Activated CD4-positive, alpha-beta T cell treated with anti-CD3 and anti-CD28 coated beads, Interleukin-2, amount 10 ng/mL, durations not matched to agents 7 days and 5 days (primary cell): ENCODE results near the gene TCF20. TPM values are rescaled to one million over a fixed set of nuclear protein-coding genes. Genes with fewer than 3 reads are reported as not detected.

Experiments
- CTCF ChIA-PET: fragments of 350-600 bp; sonication (Branson Sonifier 250); formaldehyde crosslinking; loops from one replicate; lab custom pipeline; 2021; ENCODE audit warnings: antibody characterized with exemption; lab: Charles Lee
- POLR2A ChIA-PET: fragments of 350-600 bp; sonication (Branson Sonifier 250); formaldehyde crosslinking; loops from one replicate; lab custom pipeline; 2021; ENCODE audit warnings: antibody characterized with exemption; lab: Charles Lee
- DNase-seq: peaks from one replicate; pipeline ENCODE4 v3.0.0-alpha.2; 2020
- H3K27ac Mint-ChIP-seq: one replicate; pipeline ENCODE4 v1.8.0; 2021; ENCODE audit warnings: mild to moderate bottlenecking, moderate library complexity, mixed read lengths
- H3K27me3 Mint-ChIP-seq: one replicate; pipeline ENCODE4 v1.8.0; 2021; ENCODE audit warnings: mixed read lengths
- H3K36me3 Mint-ChIP-seq: one replicate; pipeline ENCODE4 v1.8.0; 2021; ENCODE audit warnings: low read depth, mixed read lengths
- H3K4me1 Mint-ChIP-seq: one replicate; pipeline ENCODE4 v1.8.0; 2021; ENCODE audit warnings: mixed read lengths
- H3K4me3 Mint-ChIP-seq: one replicate; pipeline ENCODE4 v1.8.0; 2021; ENCODE audit warnings: mild to moderate bottlenecking, moderate library complexity, mixed read lengths
- H3K9me3 Mint-ChIP-seq: one replicate; pipeline ENCODE4 v1.8.0; 2021; ENCODE audit warnings: mixed read lengths
- total RNA-seq, 2 experiments: library from RNA; stranded (reverse); gene quantifications; one replicate each; pipeline ENCODE4 v1.2.3, GENCODE V29; 2021

The TCF20 gene
- total RNA-seq, 2 experiments from 2014 or later, result 82.1 to 87.1 TPM

DNA sequence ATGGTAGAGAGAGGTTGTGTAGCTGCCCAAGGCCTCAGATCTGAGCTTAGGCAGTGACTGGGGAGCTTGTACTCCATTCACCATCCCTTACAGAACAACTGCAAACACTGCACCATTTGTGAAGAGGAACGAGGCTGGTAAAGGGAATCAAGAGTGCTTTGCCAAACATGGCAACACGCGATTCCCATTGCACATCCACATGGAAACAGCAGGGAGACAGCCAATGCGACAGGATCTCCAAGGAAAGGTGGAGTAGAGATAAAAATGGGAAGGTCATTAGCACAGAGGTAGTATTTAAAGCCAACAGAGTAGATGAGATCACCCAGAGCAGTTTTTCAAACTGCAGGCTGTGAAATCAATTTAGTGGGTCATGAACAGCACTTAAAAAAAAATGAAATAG is 42.0 kb downstream of the TCF20 start:
- peaks cover 1% of the 10 kb centered on the region for H3K36me3 Mint-ChIP-seq
- ChIA-PET CTCF (no interaction called here), POLR2A (no interaction called here)
- H3K9me3 Mint-ChIP-seq, result no peaks in the 10 kb centered on the region
- no peak overlapping the region for H3K4me3 Mint-ChIP-seq
- H3K27ac Mint-ChIP-seq, result no peak overlapping the region
- peaks cover 7% of the 10 kb centered on the region for H3K4me1 Mint-ChIP-seq
- no peaks in the 10 kb centered on the region for H3K27me3 Mint-ChIP-seq
- DNase-seq, result no peak

DNA sequence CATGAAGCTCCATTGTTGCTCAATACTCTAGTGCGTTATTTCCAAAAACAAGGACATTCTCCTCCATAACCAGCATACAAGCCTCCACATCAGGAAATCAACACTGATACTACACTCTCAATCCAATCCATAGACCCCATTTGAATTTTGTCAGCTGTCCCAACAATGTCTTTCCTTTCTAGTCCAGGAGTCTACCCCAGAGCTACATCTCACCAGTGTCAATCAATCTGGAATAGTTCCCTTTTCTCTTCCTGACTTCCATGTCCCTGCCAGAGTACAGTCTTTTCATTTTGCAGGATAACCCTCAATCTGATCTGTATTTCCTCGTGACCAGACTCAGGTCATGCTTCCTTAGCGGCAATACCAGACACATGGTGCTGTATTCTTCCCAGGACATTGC is 43.0 kb downstream of the TCF20 start:
- no peak for DNase-seq
- Mint-ChIP-seq H3K27ac (no peak overlapping the region), H3K9me3 (no peaks in the 10 kb centered on the region), H3K4me3 (no peak overlapping the region), H3K27me3 (no peaks in the 10 kb centered on the region), H3K36me3 (peaks cover 1% of the 10 kb centered on the region), H3K4me1 (peaks cover 18% of the 10 kb centered on the region)
- ChIA-PET CTCF (interaction anchor here (0.6 kb wide), 1 partner anchor 27 kb away, joined by 3 read pairs; no protein-coding TSS in a partner anchor), POLR2A (no interaction called here)

DNA sequence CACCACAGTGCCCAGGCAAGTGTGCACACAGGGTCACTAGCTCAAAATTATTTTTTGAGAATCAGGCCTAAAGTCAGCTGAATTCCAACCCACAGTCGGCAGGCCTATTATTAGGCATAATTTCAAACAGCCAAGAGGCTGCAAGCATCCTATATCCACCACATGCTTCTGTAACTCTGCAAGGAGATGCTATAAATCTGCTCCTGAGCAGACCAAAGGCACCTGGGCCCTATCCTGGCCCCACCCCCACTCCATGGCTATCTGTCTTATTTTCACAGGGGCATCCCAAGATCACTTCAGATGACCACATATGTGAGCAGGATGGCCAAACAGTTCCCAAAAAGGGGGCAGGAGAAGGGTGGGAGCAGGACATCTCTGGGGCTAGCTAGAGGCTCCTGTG is 44.6 kb downstream of the TCF20 start:
- Mint-ChIP-seq H3K36me3 (peaks cover 3% of the 10 kb centered on the region), H3K9me3 (no peaks in the 10 kb centered on the region), H3K27ac (no peak overlapping the region), H3K4me3 (no peak overlapping the region), H3K4me1 (peaks cover 23% of the 10 kb centered on the region), H3K27me3 (no peaks in the 10 kb centered on the region)
- no peak for DNase-seq
- ChIA-PET POLR2A (no interaction called here), CTCF (no interaction called here)

DNA sequence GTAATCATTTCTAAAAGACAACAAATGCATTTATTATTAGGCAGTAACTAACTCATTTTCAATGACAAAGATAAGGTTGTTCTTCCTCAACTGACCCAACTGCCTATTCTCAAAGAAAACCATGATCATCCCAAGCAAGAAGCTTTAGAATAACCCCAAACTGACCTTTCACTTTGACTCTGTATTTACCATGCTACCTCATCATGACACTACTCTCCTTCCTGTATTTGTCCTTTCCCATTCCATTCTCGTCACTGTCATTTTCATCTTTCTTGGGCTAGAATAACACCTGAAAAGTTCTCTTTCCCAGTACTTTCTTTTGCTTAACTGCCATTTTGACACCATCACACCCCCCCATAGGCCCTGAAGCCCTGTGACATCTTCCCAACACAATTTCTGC is 48.3 kb downstream of the TCF20 start:
- no peak for DNase-seq
- Mint-ChIP-seq H3K27me3 (no peaks in the 10 kb centered on the region), H3K4me3 (no peak overlapping the region), H3K9me3 (no peaks in the 10 kb centered on the region), H3K27ac (no peak overlapping the region), H3K36me3 (peaks cover 3% of the 10 kb centered on the region), H3K4me1 (peaks cover 42% of the 10 kb centered on the region)
- ChIA-PET POLR2A (no interaction called here), CTCF (no interaction called here)

Other genes with a start within 250 kb of the TCF20 start
- 10 to 100 TPM; 22.4 to 23.0 TPM for gene NAGA, start 199.8 kb downstream of the TCF20 start, total RNA-seq
- 1 to 10 TPM; 1.8 to 2.6 TPM for gene PHETA2, start 196.4 kb downstream of the TCF20 start, total RNA-seq
- gene SMDT1, start 191.0 kb downstream of the TCF20 start, total RNA-seq, result 10 to 100 TPM; 62.4 to 95.6 TPM
- 10 to 100 TPM; 85.9 to 89.8 TPM for gene NDUFA6, start 179.9 kb downstream of the TCF20 start, total RNA-seq
- 1 to 10 TPM; 5.0 to 6.6 TPM for gene CYP2D6, start 139.8 kb downstream of the TCF20 start, total RNA-seq
- under 1 TPM; 0.02 to 0.04 TPM for gene NFAM1, start 161.8 kb upstream of the TCF20 start, total RNA-seq
- 10 to 100 TPM; 53.1 to 57.5 TPM for gene RRP7A, start 249.1 kb upstream of the TCF20 start, total RNA-seq